ENCODE measurements around the gene BMX.

DNA sequence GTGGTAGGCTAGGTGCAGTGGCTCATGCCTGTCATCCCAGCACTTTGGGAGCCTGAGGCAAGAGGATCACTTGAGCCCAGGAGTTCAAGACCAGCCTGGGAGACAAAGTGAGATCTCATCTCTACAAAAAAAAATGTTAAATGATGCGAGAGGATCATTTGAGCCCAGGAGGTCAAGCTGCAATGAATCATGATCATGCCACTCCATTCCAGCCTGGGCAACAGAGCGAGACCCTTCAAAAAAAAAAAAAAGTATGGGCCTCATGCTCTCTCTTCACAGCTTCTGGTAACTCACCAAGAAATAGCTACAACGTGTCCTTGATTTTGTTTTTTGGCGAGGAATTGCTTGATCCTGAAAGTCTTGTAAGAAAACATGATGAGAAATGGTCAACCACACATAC is 98.9 kb downstream of the BMX start:
- TF ChIP-seq, protein P1, sequence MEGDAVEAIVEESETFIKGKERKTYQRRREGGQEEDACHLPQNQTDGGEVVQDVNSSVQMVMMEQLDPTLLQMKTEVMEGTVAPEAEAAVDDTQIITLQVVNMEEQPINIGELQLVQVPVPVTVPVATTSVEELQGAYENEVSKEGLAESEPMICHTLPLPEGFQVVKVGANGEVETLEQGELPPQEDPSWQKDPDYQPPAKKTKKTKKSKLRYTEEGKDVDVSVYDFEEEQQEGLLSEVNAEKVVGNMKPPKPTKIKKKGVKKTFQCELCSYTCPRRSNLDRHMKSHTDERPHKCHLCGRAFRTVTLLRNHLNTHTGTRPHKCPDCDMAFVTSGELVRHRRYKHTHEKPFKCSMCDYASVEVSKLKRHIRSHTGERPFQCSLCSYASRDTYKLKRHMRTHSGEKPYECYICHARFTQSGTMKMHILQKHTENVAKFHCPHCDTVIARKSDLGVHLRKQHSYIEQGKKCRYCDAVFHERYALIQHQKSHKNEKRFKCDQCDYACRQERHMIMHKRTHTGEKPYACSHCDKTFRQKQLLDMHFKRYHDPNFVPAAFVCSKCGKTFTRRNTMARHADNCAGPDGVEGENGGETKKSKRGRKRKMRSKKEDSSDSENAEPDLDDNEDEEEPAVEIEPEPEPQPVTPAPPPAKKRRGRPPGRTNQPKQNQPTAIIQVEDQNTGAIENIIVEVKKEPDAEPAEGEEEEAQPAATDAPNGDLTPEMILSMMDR (IDR thresholded peaks at IDR 0.05): no peak
- TF ChIP-seq EP300 (IDR thresholded peaks at IDR 0.05) (no peak), POLR2A (IDR thresholded peaks at IDR 0.05) (no peak), POLR2AphosphoS5 (IDR thresholded peaks at IDR 0.05) (no peak)

Data from gastroesophageal sphincter (tissue), 3 donors.